Activated naive CD4-positive, alpha-beta T cell treated with anti-CD3 and anti-CD28 coated beads for 36 hours (primary cell): ENCODE data around the gene CAMTA1. TPM values are rescaled to one million over a fixed set of nuclear protein-coding genes. Genes with fewer than 3 reads are reported as not detected.
A peak's percentile ranks its signal among the peaks of the same experiment; 100 is the strongest.
"Not testable (repeated sequence)": the region's sequence is repeated elsewhere in the genome, so short reads cannot be mapped to it uniquely, and the experiment has no call there.

Source experiments
- CTCF ChIA-PET: fragments of 350-600 bp; sonication (Branson Sonifier 250); formaldehyde crosslinking; loops from one replicate; lab custom pipeline; 2021; ENCODE audit warnings: antibody characterized with exemption; lab: Charles Lee
- DNase-seq: peaks from one replicate; pipeline ENCODE4 v3.0.0-alpha.2; 2020
- H3K27ac Mint-ChIP-seq: one replicate; pipeline ENCODE4 v1.8.0; 2021; ENCODE audit warnings: mild to moderate bottlenecking, mixed read lengths
- H3K27me3 Mint-ChIP-seq: one replicate; pipeline ENCODE4 v1.8.0; 2021; ENCODE audit warnings: low read depth, mixed read lengths
- H3K36me3 Mint-ChIP-seq: one replicate; pipeline ENCODE4 v1.8.0; 2021; ENCODE audit warnings: low read depth, mixed read lengths
- H3K4me1 Mint-ChIP-seq: one replicate; pipeline ENCODE4 v1.8.0; 2021; ENCODE audit warnings: low read depth, mixed read lengths
- H3K4me3 Mint-ChIP-seq: one replicate; pipeline ENCODE4 v1.8.0; 2021; ENCODE audit warnings: mild to moderate bottlenecking, moderate library complexity, mixed read lengths
- H3K9me3 Mint-ChIP-seq: one replicate; pipeline ENCODE4 v1.8.0; 2021; ENCODE audit warnings: mixed read lengths
- intact Hi-C: fragments of 100-400 bp; cut with micrococcal nuclease; formaldehyde crosslinking; loops from one replicate; pipeline ENCODE4 v1.15.1; 2023
- total RNA-seq, 2 experiments: library from RNA; stranded (reverse); gene quantifications; one replicate each; pipeline ENCODE4 v1.2.3, GENCODE V29; 2021

Gene CAMTA1
- total RNA-seq, result 10 to 100 TPM; 61.5 to 70.9 TPM

- Mint-ChIP-seq H3K27ac (peak within 1 kb of the TSS; percentile 89), H3K27me3 (no peaks in the 10 kb centered on the region), H3K9me3 (no peaks in the 10 kb centered on the region), H3K4me1 (peaks cover 45% of the 10 kb centered on the region), H3K4me3 (peak within 1 kb of the TSS; percentile 85), H3K36me3 (peaks cover 6% of the 10 kb centered on the region)
- no peak for DNase-seq
- CTCF ChIA-PET, result interaction anchor here (0.6 to 1.5 kb wide), 2 partner anchors 42 to 1122 kb away, joined by 3 to 4 read pairs; no protein-coding TSS in a partner anchor
- intact Hi-C loops, result loop anchor here (1.0 to 10.0 kb wide), 6 partner anchors 43 to 989 kb away; partner anchors contain the start of genes DNAJC11 and VAMP3
Observed at GRCh38 chr1:6785318-6785727, at the start of gene CAMTA1. Gene CAMTA1, plus strand, starts transcription at chr1:6785454. Its CDS starts 77 bp downstream, at chr1:6785531.

GRCh38 chr1:6738987-6739676 is 46.1 kb upstream of the CAMTA1 start:
- no peaks in the 10 kb centered on the region for H3K36me3 Mint-ChIP-seq
- H3K4me3 Mint-ChIP-seq, result no peak overlapping the region
- no peaks in the 10 kb centered on the region for H3K27me3 Mint-ChIP-seq
- no peak for DNase-seq
- intact Hi-C loops, result no loop called here
- no peaks in the 10 kb centered on the region for H3K9me3 Mint-ChIP-seq
- H3K4me1 Mint-ChIP-seq, result peaks cover 12% of the 10 kb centered on the region
- CTCF ChIA-PET, result no interaction called here
- H3K27ac Mint-ChIP-seq, result no peak overlapping the region

GRCh38 chr1:6742676-6743188 is 42.5 kb upstream of the CAMTA1 start:
- CTCF ChIA-PET, H3K27ac Mint-ChIP-seq, H3K9me3 Mint-ChIP-seq, DNase-seq, H3K27me3 Mint-ChIP-seq, H3K36me3 Mint-ChIP-seq, H3K4me3 Mint-ChIP-seq: not testable (repeated sequence)
- intact Hi-C loops, result loop anchor here (2.0 kb wide), 1 partner anchor 42 kb away; the partner anchor contains the start of gene CAMTA1
- H3K4me1 Mint-ChIP-seq, result peaks cover 14% of the 10 kb centered on the region

GRCh38 chr1:6743189-6744101 is 41.8 kb upstream of the CAMTA1 start:
- Mint-ChIP-seq H3K27ac (no peak overlapping the region), H3K9me3 (no peaks in the 10 kb centered on the region), H3K4me3 (no peak overlapping the region), H3K27me3 (peaks cover 3% of the 10 kb centered on the region), H3K36me3 (no peaks in the 10 kb centered on the region), H3K4me1 (peaks cover 14% of the 10 kb centered on the region)
- CTCF ChIA-PET, result interaction anchor here (1.3 kb wide), 1 partner anchor 41 kb away, joined by 3 read pairs; the partner anchor contains the start of gene CAMTA1
- intact Hi-C loops, result loop anchor here (2.0 kb wide), 1 partner anchor 41 kb away; the partner anchor contains the start of gene CAMTA1
- peak; percentile 36 for DNase-seq

GRCh38 chr1:6745073-6745472 is 40.2 kb upstream of the CAMTA1 start:
- H3K9me3 Mint-ChIP-seq, result no peaks in the 10 kb centered on the region
- H3K4me1 Mint-ChIP-seq, result peaks cover 14% of the 10 kb centered on the region
- H3K27me3 Mint-ChIP-seq, result peaks cover 7% of the 10 kb centered on the region
- CTCF ChIA-PET, result interaction anchor here (0.9 to 1.0 kb wide), 2 partner anchors 11 to 140 kb away, joined by 3 read pairs; no protein-coding TSS in a partner anchor
- H3K4me3 Mint-ChIP-seq, result no peak overlapping the region
- peak; percentile 25 for DNase-seq
- intact Hi-C loops, result no loop called here
- no peaks in the 10 kb centered on the region for H3K36me3 Mint-ChIP-seq
- no peak overlapping the region for H3K27ac Mint-ChIP-seq

- no peaks in the 10 kb centered on the region for H3K36me3 Mint-ChIP-seq
- H3K4me1 Mint-ChIP-seq, result peaks cover 14% of the 10 kb centered on the region
- H3K4me3 Mint-ChIP-seq, result no peak overlapping the region
- no peaks in the 10 kb centered on the region for H3K9me3 Mint-ChIP-seq
- peaks cover 9% of the 10 kb centered on the region for H3K27me3 Mint-ChIP-seq
- CTCF ChIA-PET, result interaction anchor here (1.5 kb wide), 1 partner anchor 28 kb away, joined by 5 read pairs; no protein-coding TSS in a partner anchor
- H3K27ac Mint-ChIP-seq, result no peak overlapping the region
- no peak for DNase-seq
- intact Hi-C loops, result no loop called here
Observed at GRCh38 chr1:6747674-6748073, 37.6 kb upstream of the CAMTA1 start.

- Mint-ChIP-seq H3K27me3 (peaks cover 24% of the 10 kb centered on the region), H3K4me3 (no peak overlapping the region), H3K9me3 (no peaks in the 10 kb centered on the region), H3K4me1 (no peaks in the 10 kb centered on the region), H3K27ac (no peak overlapping the region), H3K36me3 (no peaks in the 10 kb centered on the region)
- DNase-seq, result no peak
- CTCF ChIA-PET, result no interaction called here
- intact Hi-C loops, result no loop called here
Observed at GRCh38 chr1:6750490-6750889, 34.8 kb upstream of the CAMTA1 start.

- no peak overlapping the region for H3K4me3 Mint-ChIP-seq
- H3K27me3 Mint-ChIP-seq, result peaks cover 27% of the 10 kb centered on the region
- no peaks in the 10 kb centered on the region for H3K36me3 Mint-ChIP-seq
- H3K9me3 Mint-ChIP-seq, result no peaks in the 10 kb centered on the region
- no peak overlapping the region for H3K27ac Mint-ChIP-seq
- intact Hi-C loops, result no loop called here
- H3K4me1 Mint-ChIP-seq, result no peaks in the 10 kb centered on the region
- no peak for DNase-seq
- CTCF ChIA-PET, result no interaction called here
Observed at GRCh38 chr1:6753320-6754140, 31.7 kb upstream of the CAMTA1 start.

GRCh38 chr1:6756457-6756856 is 28.8 kb upstream of the CAMTA1 start:
- DNase-seq, result no peak
- Mint-ChIP-seq H3K4me1 (no peaks in the 10 kb centered on the region), H3K27ac (no peak overlapping the region), H3K9me3 (no peaks in the 10 kb centered on the region), H3K36me3 (no peaks in the 10 kb centered on the region), H3K4me3 (no peak overlapping the region), H3K27me3 (peaks cover 22% of the 10 kb centered on the region)
- intact Hi-C loops, result no loop called here
- CTCF ChIA-PET, result interaction anchor here (0.6 to 1.4 kb wide), 2 partner anchors 48 to 314 kb away, joined by 3 to 4 read pairs; no protein-coding TSS in a partner anchor

- Mint-ChIP-seq H3K4me3 (no peak overlapping the region), H3K27ac (no peak overlapping the region), H3K4me1 (no peaks in the 10 kb centered on the region), H3K9me3 (no peaks in the 10 kb centered on the region), H3K36me3 (no peaks in the 10 kb centered on the region), H3K27me3 (peaks cover 24% of the 10 kb centered on the region)
- intact Hi-C loops, result no loop called here
- no peak for DNase-seq
- CTCF ChIA-PET, result interaction anchor here (0.7 kb wide), 1 partner anchor 124 kb away, joined by 4 read pairs; no protein-coding TSS in a partner anchor
Observed at GRCh38 chr1:6757719-6758435, 27.4 kb upstream of the CAMTA1 start.

GRCh38 chr1:6761196-6761737 is 24.0 kb upstream of the CAMTA1 start:
- H3K4me3 Mint-ChIP-seq, result no peak overlapping the region
- intact Hi-C loops, result no loop called here
- no peak for DNase-seq
- no peaks in the 10 kb centered on the region for H3K4me1 Mint-ChIP-seq
- no peak overlapping the region for H3K27ac Mint-ChIP-seq
- H3K9me3 Mint-ChIP-seq, result no peaks in the 10 kb centered on the region
- peaks cover 12% of the 10 kb centered on the region for H3K27me3 Mint-ChIP-seq
- CTCF ChIA-PET, result interaction anchor here (0.7 kb wide), 1 partner anchor 42 kb away, joined by 3 read pairs; no protein-coding TSS in a partner anchor
- no peaks in the 10 kb centered on the region for H3K36me3 Mint-ChIP-seq
